Body of pancreas (tissue), 4 donors: ENCODE results near the gene KCNIP4. TPM values are rescaled to one million over a fixed set of nuclear protein-coding genes. Genes with fewer than 3 reads are reported as not detected.

Experiments
- ATAC-seq: fragments of 150-250 bp; one replicate; pipeline ENCODE4 v1.9.1; 2016
- DNase-seq, 4 donors: peaks; one replicate each; pipeline ENCODE4 v3.0.0-alpha.2; 2019
- H3K27ac ChIP-seq, 4 donors: fragments of 200-600 bp; sonication (generic); 1 replicate in 3 of 4; 2 replicates in 1 of 4; pipeline versions ENCODE4 v1.5.1 to v1.6.1; 2016 to 2019; ENCODE audit warnings: mild to moderate bottlenecking in 1 of 4, mixed read lengths in 1 of 4, moderate library complexity in 1 of 4
- H3K27me3 ChIP-seq, 2 donors: fragments of 200-600 bp; sonication (generic); one replicate each; pipeline ENCODE4 v1.6.0; 2016; ENCODE audit warnings: mild to moderate bottlenecking in 1 of 2
- H3K36me3 ChIP-seq, 2 donors: fragments of 200-600 bp; sonication (generic); replicated peaks in 1 of 2; 2 replicates each; pipeline ENCODE4 v1.5.1; 2016; ENCODE audit warnings: low read depth in 2 of 2; ENCODE audit not compliant: insufficient read depth in 1 of 2
- H3K4me1 ChIP-seq: fragments of 200-600 bp; sonication (generic); one replicate; pipeline ENCODE4 v1.6.0; 2016
- H3K4me3 ChIP-seq, 2 donors: fragments of 200-600 bp; sonication (generic); 1 replicate in 1 of 2; 2 replicates in 1 of 2; pipeline ENCODE4 v1.5.1; 2016 to 2019
- H3K9me3 ChIP-seq, 3 donors: fragments of 200-600 bp; sonication (generic); 1 replicate in 2 of 3; 2 replicates in 1 of 3; pipeline ENCODE4 v1.5.1; 2016
- POLR2A ChIP-seq, 3 donors: fragments of 450-650 bp; IDR thresholded peaks; one replicate each; pipeline ENCODE4 v1.6.1; 2016; ENCODE audit warnings: antibody characterized with exemption in 3 of 3, mild to moderate bottlenecking in 2 of 3
- WGBS, 2 donors: methylation state at CpG; one replicate each; pipeline ENCODE4 v1.1.5; 2017; 5-methylcytosine and 5-hydroxymethylcytosine counted together
- intact Hi-C: fragments of 100-400 bp; cut with DNase I; formaldehyde crosslinking; loops from one replicate; pipeline ENCODE4 v1.15.1; 2023
- total RNA-seq, 2 donors: library from RNA; depleted of rRNA; stranded (reverse); fragments of >200 nt; gene quantifications; one replicate each; pipeline ENCODE4 v1.1.0, GENCODE V29; 2016
- TF ChIP-seq, protein P1 (sequence below), 7 experiments: fragments of 450-650 bp in 4 of 7; fragments of 200-600 bp in 3 of 7; sonication (generic) in 3 of 7; IDR thresholded peaks; one replicate each; pipeline ENCODE4 v1.5.1; 2016 to 2019; ENCODE audit warnings: antibody characterized with exemption in 7 of 7

Gene KCNIP4
- total RNA-seq, 2 donors from 2014 or later, result not detected

DNA sequence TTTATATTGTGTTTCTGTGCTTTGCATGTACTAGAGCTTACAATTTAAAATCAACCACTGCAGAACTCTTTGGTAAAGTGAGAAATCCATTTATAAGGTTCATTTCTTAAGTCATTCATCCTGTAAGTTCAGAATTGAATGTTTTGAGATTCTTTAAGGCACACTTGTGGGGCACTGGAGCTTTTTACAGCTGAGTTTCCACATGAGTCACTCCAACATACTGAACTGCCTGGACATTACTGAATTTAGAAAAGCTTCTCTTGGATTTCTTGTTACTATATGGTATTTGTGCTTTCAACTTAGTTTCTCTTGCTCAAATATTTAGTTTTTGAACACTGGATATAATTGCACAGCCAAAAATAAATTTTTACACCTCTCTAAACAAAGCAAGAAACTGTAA is 1022.0 kb downstream of the KCNIP4 start:
- no peaks in the 10 kb centered on the region for H3K4me1 ChIP-seq
- intact Hi-C loops, result no loop called here
- H3K9me3 ChIP-seq, result no peaks in the 10 kb centered on the region
- H3K27ac ChIP-seq, result no peak overlapping the region
- ATAC-seq, result no peak
- H3K27me3 ChIP-seq, result no peaks in the 10 kb centered on the region
- DNase-seq, result no peak
- H3K36me3 ChIP-seq, result no peaks in the 10 kb centered on the region
- no peak overlapping the region for H3K4me3 ChIP-seq
- TF ChIP-seq, protein P1, sequence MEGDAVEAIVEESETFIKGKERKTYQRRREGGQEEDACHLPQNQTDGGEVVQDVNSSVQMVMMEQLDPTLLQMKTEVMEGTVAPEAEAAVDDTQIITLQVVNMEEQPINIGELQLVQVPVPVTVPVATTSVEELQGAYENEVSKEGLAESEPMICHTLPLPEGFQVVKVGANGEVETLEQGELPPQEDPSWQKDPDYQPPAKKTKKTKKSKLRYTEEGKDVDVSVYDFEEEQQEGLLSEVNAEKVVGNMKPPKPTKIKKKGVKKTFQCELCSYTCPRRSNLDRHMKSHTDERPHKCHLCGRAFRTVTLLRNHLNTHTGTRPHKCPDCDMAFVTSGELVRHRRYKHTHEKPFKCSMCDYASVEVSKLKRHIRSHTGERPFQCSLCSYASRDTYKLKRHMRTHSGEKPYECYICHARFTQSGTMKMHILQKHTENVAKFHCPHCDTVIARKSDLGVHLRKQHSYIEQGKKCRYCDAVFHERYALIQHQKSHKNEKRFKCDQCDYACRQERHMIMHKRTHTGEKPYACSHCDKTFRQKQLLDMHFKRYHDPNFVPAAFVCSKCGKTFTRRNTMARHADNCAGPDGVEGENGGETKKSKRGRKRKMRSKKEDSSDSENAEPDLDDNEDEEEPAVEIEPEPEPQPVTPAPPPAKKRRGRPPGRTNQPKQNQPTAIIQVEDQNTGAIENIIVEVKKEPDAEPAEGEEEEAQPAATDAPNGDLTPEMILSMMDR (IDR thresholded peaks at IDR 0.05), result no peak
- TF ChIP-seq POLR2A (IDR thresholded peaks at IDR 0.05), result no peak

DNA sequence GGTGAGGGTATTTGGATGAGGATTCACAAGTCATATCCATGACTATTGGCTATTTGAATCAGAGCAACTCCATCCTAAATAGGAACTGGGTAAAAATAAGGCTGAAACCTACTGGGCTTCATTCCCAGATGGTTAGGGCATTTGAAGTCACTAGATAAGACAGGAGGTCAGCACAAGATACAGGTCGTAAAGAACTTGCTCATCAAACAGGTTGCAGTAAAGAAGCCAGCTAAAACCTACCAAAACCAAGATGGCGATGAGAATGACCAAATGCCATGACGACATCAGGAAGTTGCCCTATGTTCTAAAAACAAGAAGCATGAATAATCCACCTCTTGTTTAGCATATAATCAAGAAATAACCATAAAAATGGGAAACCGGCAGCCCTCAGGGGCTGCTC is 1023.4 kb downstream of the KCNIP4 start:
- no peak overlapping the region for H3K27ac ChIP-seq
- ATAC-seq, result no peak
- WGBS, 2 donors, result 72 to 75% methylated on average over 4 of the region's 4 CpGs

DNA sequence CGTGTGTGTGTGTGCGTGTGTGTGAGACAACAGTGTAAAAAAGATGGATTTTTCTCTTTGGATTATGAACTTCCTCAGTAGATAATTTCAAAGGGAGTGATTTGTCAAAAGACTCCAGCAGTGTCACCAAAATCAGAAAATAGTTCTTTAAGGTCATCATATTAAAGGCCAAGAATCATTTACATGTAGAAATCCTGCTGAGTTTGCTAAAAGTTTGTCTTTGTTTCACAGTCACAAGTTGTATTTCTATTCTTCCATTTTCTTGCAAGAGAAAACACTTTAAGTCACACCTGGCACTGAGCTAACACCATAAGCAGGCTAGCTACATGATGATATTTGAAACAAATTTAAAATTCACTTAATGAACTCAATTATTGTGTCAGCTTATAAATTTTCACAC is 1025.6 kb downstream of the KCNIP4 start:
- H3K36me3 ChIP-seq, result no peaks in the 10 kb centered on the region
- H3K4me1 ChIP-seq, result no peaks in the 10 kb centered on the region
- no peaks in the 10 kb centered on the region for H3K9me3 ChIP-seq
- DNase-seq, result no peak
- ATAC-seq, result no peak
- H3K27me3 ChIP-seq, result no peaks in the 10 kb centered on the region
- TF ChIP-seq, protein P1 (IDR thresholded peaks at IDR 0.05), result no peak
- no peak for TF ChIP-seq POLR2A (IDR thresholded peaks at IDR 0.05)
- WGBS, 2 donors, result 50 to 72% methylated on average over 2 of the region's 2 CpGs
- H3K4me3 ChIP-seq, result no peak overlapping the region
- intact Hi-C loops, result no loop called here
- no peak overlapping the region for H3K27ac ChIP-seq

More for the DNA sequence above, 1023.4 kb downstream of the KCNIP4 start:
- Histone ChIP-seq H3K36me3 (no peaks in the 10 kb centered on the region), H3K4me3 (no peak overlapping the region), H3K4me1 (no peaks in the 10 kb centered on the region), H3K27me3 (no peaks in the 10 kb centered on the region), H3K9me3 (no peaks in the 10 kb centered on the region)
- intact Hi-C loops, result no loop called here
- TF ChIP-seq POLR2A (IDR thresholded peaks at IDR 0.05), result no peak
- TF ChIP-seq, protein P1 (IDR thresholded peaks at IDR 0.05), result no peak
- no peak for DNase-seq

DNA sequence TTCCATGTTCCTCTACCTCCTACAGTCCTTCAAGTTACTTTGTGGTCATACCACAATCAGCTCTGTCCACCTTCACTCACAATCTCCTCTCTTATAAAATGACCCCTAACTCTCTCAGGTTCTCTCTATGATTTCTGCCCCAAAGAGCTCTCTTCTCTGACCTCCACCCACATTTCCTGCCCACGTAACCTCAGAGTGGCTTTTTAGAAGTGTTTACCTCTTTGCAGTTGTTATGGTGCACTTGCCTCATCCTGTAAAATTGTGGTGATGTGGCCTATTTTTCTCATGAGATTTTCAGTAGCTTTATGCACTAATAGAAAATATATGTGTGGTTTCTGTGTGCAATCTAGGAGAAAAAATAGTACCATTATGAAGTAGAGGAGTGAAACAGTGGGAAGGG is 1032.5 kb downstream of the KCNIP4 start:
- no peaks in the 10 kb centered on the region for H3K27me3 ChIP-seq
- no peak overlapping the region for H3K4me3 ChIP-seq
- no peaks in the 10 kb centered on the region for H3K9me3 ChIP-seq
- DNase-seq (no peak), ATAC-seq (no peak)
- intact Hi-C loops, result no loop called here
- no peaks in the 10 kb centered on the region for H3K4me1 ChIP-seq
- 48 to 68% methylated on average over 1 of the region's 1 CpG for WGBS, 2 donors
- no peak for TF ChIP-seq POLR2A (IDR thresholded peaks at IDR 0.05)
- TF ChIP-seq, protein P1 (IDR thresholded peaks at IDR 0.05), result no peak
- no peak overlapping the region for H3K27ac ChIP-seq
- no peaks in the 10 kb centered on the region for H3K36me3 ChIP-seq

DNA sequence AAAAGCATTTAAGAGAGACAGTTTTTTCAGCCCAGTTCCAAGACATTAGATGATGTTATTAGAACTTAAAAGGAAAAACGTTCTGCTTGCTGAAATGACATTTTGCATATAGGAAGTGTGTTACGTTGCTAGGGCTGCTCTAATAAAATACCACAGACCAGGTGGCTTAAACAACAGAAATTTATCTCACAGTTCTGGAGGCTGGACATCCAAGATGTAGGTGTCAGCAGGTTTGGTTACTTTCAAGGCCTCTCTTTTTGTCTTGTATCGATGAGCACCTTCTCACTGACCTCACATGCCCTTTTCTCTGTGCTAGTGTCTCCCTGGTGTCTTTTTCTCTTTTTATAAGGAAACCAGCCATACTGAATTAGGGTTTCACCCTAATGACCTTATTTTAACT is 1043.6 kb downstream of the KCNIP4 start:
- WGBS, 2 donors, result 46 to 60% methylated on average over 3 of the region's 3 CpGs
- Histone ChIP-seq H3K27me3 (no peaks in the 10 kb centered on the region), H3K36me3 (no peaks in the 10 kb centered on the region), H3K4me1 (no peaks in the 10 kb centered on the region), H3K9me3 (no peaks in the 10 kb centered on the region), H3K4me3 (no peak overlapping the region), H3K27ac (no peak overlapping the region)
- intact Hi-C loops, result no loop called here
- no peak for TF ChIP-seq POLR2A (IDR thresholded peaks at IDR 0.05)
- ATAC-seq (no peak), DNase-seq (no peak)
